Measurements from ENCODE around the gene ECT2. TPM values are rescaled to one million over a fixed set of nuclear protein-coding genes. Genes with fewer than 3 reads are reported as not detected.

The ECT2 gene
- total and polyA plus RNA-seq, 2 of the 8 experiments (the other 6 are each of a cell fraction or from before 2014, with no cell fraction given): 19.5 to 88.7 TPM

GRCh38 chr3:172815857-172816256 lies 65.3 kb downstream of the ECT2 start:
- POLR2A ChIA-PET (ENCODE audit: partially characterized antibody): interaction anchor here (0.6 to 1.5 kb wide), 2 partner anchors 10 to 11 kb away, joined by 3 to 5 read pairs; no protein-coding TSS in a partner anchor
- no peaks in the 10 kb centered on the region for H3K9me3 ChIP-seq (ENCODE audit: insufficient read depth in 2 of 2, low read depth in 1 of 2, low read length in 1 of 2)
- no peak overlapping the region for H3K14ac ChIP-seq (ENCODE audit: insufficient read length)
- no peak overlapping the region for H2BK15ac ChIP-seq (ENCODE audit: low read length)
- no peak overlapping the region for H2BK12ac ChIP-seq (ENCODE audit: low read depth, low read length)
- no peaks in the 10 kb centered on the region for H3K79me1 ChIP-seq (ENCODE audit: low read depth, low read length)
- H3K36me3 ChIP-seq (ENCODE audit: control insufficient read depth in 2 of 4, insufficient read depth in 4 of 4, low read length in 3 of 4): peaks cover 0 to 52% (median 12%) of the 10 kb centered on the region in 4 experiments; a peak in 5 of 8 replicates
- H4K8ac ChIP-seq (ENCODE audit: extremely low read depth, insufficient read depth, low read length): no peak overlapping the region
- H2BK120ac ChIP-seq (replicated peaks; ENCODE audit: low read depth, low read length): no peak overlapping the region
- CTCF ChIA-PET (ENCODE audit: partially characterized antibody): no interaction called here
- H2BK5ac ChIP-seq (ENCODE audit: low read depth, low read length): no peak overlapping the region
- no peaks in the 10 kb centered on the region for H3K79me2 ChIP-seq (ENCODE audit: control insufficient read depth in 1 of 2, insufficient read depth in 2 of 2, low read length in 2 of 2)
- no peak overlapping the region for H4K5ac ChIP-seq (ENCODE audit: insufficient read length, low read depth, low read length)
- no peak overlapping the region for H3K4ac ChIP-seq (replicated peaks; ENCODE audit: insufficient read length, low read depth, low read length)
- H2AK5ac ChIP-seq (ENCODE audit: low read depth, low read length): no peak overlapping the region
- FAIRE-seq: no peak
- no peak for DNase-seq (ENCODE audit: low read depth in 1 of 2, low spot score in 2 of 2)
- H3K56ac ChIP-seq (replicated peaks; ENCODE audit: insufficient read length, low read depth, low read length): no peak overlapping the region
- no peak overlapping the region for H4K91ac ChIP-seq (replicated peaks; ENCODE audit: insufficient read length, low read length)
- no peak overlapping the region for H3K23ac ChIP-seq (ENCODE audit: insufficient read length)
- H3K9ac ChIP-seq (replicated peaks in 1 of 4; ENCODE audit: extremely low read depth in 1 of 4, low read depth in 3 of 4, low read length in 3 of 4): no peak overlapping the region
- H2AFZ ChIP-seq (ENCODE audit: low read length): no peak overlapping the region
- H3K18ac ChIP-seq (ENCODE audit: extremely low read depth, low read length): no peak overlapping the region
- WGBS, 2 experiments (ENCODE audit: extremely low coverage in 1 of 2, insufficient coverage in 1 of 2, insufficient read length in 1 of 2, insufficient replicate concordance in 2 of 2, low coverage in 1 of 2, low lambda C conversion rate in 2 of 2, missing lambda C conversion rate in 1 of 2): 91% methylated on average over 4 of the region's 4 CpGs; no CpG with 5 or more reads in 1 of the 2 experiments
- no peaks in the 10 kb centered on the region for H3K23me2 ChIP-seq (ENCODE audit: low read depth, low read length)
- H4K20me1 ChIP-seq (replicated peaks in 1 of 2; ENCODE audit: control insufficient read depth in 1 of 2, insufficient read depth in 2 of 2, low read length in 2 of 2): no peaks in the 10 kb centered on the region
- no peaks in the 10 kb centered on the region for H3K4me1 ChIP-seq (replicated peaks in 1 of 4; ENCODE audit: control insufficient read depth in 3 of 4, insufficient read depth in 4 of 4, low read length in 3 of 4)
- no peak overlapping the region for H3K27ac ChIP-seq (ENCODE audit: low read depth, low read length)
- no peak overlapping the region for H3K4me2 ChIP-seq (ENCODE audit: insufficient read depth in 1 of 2, low read depth in 2 of 2, low read length in 2 of 2)
- no peaks in the 10 kb centered on the region for H3K27me3 ChIP-seq (replicated peaks in 1 of 4; ENCODE audit: control insufficient read depth in 3 of 4, extremely low read depth in 1 of 4, insufficient read depth in 3 of 4, low read length in 3 of 4)
- no peak overlapping the region for H2BK20ac ChIP-seq (ENCODE audit: low read length)
- TF ChIP-seq BRCA1 (IDR thresholded peaks at IDR 0.05; ENCODE audit: low read depth, low read length): no peak
- TF ChIP-seq CBX8 (IDR thresholded peaks at IDR 0.05; ENCODE audit: borderline replicate concordance, low read depth, low read length): no peak
- TF ChIP-seq CEBPB (IDR thresholded peaks at IDR 0.05; ENCODE audit: low read depth, low read length): no peak
- no peak for TF ChIP-seq HDAC6 (IDR thresholded peaks at IDR 0.05; ENCODE audit: low read depth, low read length)
- TF ChIP-seq RXRA (IDR thresholded peaks at IDR 0.05; ENCODE audit: insufficient read depth, low read depth, low read length): no peak
- no peak for TF ChIP-seq SP2 (IDR thresholded peaks at IDR 0.05; ENCODE audit: low read length)
- TF ChIP-seq SUZ12 (IDR thresholded peaks at IDR 0.05; ENCODE audit: low read length): no peak
- no peak for TF ChIP-seq ZNF274 (IDR thresholded peaks at IDR 0.05; ENCODE audit: borderline replicate concordance, extremely low read depth, low read length)
- TF ChIP-seq CHD2 (IDR thresholded peaks at IDR 0.05; ENCODE audit: low read length): no peak
- TF ChIP-seq TEAD4 (IDR thresholded peaks at IDR 0.05; ENCODE audit: low read depth, low read length): no peak
- no peak for TF ChIP-seq ASH2L (IDR thresholded peaks at IDR 0.05; ENCODE audit: low read length)
- TF ChIP-seq PHF8 (conservative IDR thresholded peaks at IDR 0.05; ENCODE audit: low read depth, low read length): no peak
- TF ChIP-seq NRF1 (IDR thresholded peaks at IDR 0.05; ENCODE audit: low read depth, low read length): no peak
- TF ChIP-seq POLR2A (IDR thresholded peaks at IDR 0.05; ENCODE audit: control extremely low read depth in 1 of 2, low read depth in 2 of 2, low read length in 2 of 2): no peak
- no peak for TF ChIP-seq EGR1 (IDR thresholded peaks at IDR 0.05; ENCODE audit: borderline replicate concordance, low read depth, low read length)
- no peak overlapping the region for H3K4me3 ChIP-seq (ENCODE audit: extremely low read depth in 1 of 4, insufficient read depth in 2 of 4, low read depth in 3 of 4, low read length in 4 of 4)
